Measurements from ENCODE around the gene B2M.
"Not testable (repeated sequence)": the region's sequence is repeated elsewhere in the genome, so short reads cannot be mapped to it uniquely, and the experiment has no call there.

B2M gene

DNA sequence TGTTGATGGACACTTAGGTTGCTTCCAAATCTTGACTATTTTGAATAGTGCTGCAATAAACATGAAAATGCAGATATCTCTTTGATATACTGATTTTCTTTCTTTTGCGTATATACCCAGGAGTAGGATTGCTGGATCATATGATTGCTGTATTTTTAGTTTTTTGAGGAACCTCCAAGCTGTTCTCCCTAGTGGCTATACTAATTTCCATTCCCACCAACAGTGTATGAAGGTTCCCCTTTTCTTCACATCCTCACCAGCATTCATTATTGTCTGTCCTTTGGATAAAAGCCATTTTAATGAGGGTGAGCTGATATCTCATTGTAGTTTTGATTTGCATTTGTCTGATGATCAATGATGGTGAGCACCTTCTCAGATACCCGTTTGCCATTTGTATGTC, 12.7 kb upstream of the B2M start:
- no peak for DNase-seq (ENCODE audit: low spot score)

DNA sequence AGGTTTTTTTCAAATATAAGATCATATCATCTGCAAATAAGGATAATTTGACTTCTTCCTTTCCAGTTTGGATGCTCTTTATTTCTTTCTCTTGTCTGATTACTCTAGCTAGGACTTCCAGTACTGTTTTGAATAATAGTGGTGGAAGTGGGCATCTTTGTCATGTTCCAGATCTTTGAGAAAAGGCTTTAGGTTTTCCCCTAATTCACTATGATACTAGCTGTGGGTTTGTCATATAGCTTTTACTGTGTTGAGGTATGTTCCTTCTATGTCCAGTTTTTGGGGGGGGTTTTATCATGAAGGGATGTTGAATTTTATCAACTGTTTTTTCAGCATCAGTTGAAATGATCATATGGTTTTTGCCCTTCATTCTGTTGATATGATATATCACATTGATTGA, 10.6 kb upstream of the B2M start:
- DNase-seq (ENCODE audit: low spot score) = not testable (repeated sequence)

DNA sequence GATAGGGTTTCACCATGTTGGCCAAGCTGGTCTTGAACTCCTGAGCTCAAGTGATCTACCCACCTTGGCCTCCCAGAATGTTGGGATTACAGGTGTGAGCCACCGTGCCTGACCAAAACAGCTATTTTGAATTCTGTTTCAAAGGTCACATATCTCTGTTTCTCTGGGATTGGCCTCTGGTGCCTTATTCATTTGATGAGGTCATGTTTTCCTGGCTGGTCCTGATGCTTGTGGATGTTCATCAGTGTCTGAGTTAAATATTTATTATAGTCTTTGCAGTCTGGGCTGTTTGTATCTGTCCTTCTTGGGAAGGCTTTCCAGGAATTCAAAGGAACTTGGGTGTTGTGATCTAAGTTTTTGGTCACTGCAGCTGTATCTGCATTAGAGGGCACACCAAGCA, 5.3 kb upstream of the B2M start:
- DNase-seq (ENCODE audit: low spot score) = peak; percentile 61

DNA sequence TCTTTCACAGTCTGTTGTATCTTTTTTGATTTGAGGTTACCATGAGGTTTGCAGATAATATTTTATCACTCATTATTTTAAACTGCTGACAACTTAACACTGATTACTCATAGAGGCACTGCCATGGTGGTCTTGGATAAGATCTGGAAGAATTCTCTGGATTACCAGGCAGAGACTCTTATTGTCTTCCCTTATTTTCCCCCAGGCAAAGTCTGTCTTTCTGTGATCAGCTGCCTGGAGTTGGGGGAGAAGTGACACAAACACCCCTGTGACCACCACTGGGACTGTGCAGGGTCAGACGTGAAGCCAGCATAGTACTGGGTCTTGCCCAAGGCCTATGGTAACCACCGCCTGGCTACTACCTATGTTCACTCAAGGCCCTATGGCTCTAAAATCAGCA, 4.9 kb upstream of the B2M start:
- no peak for DNase-seq (ENCODE audit: low spot score)

DNA sequence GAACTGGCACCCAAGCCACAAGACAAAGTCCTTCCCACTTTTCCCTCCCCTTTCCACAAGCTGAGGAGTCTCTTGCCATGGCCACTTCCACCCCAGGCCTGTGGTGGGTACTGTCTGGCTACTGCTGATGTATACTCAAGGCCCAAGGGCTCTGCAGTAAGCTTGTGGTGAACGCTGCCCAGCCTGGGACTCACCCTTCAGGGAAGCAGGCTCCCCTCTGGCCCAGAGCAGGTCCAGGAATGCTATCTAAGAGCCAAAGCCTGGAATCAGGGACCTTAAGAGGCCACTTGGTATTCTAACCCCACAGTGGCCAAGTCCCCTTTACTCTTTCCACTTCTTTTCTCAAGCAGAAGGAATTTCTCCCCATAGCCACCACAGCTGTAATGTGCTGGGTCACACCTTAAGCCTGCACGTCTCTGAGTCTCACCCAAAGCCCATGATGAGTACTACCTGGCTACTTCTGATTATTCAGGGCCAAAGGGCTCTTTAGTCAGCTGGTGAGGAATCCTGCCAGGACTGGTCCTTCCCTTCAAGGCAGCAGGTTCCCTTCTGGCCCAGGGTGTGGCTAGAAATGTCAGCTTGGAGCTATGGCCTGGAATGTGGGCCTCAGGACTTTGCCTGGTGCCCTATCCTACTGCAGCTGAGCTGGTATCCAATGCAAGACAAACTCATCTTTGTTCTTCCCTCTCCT, 4.2 kb upstream of the B2M start:
- peak; percentile 62 for DNase-seq (ENCODE audit: low spot score)

DNA sequence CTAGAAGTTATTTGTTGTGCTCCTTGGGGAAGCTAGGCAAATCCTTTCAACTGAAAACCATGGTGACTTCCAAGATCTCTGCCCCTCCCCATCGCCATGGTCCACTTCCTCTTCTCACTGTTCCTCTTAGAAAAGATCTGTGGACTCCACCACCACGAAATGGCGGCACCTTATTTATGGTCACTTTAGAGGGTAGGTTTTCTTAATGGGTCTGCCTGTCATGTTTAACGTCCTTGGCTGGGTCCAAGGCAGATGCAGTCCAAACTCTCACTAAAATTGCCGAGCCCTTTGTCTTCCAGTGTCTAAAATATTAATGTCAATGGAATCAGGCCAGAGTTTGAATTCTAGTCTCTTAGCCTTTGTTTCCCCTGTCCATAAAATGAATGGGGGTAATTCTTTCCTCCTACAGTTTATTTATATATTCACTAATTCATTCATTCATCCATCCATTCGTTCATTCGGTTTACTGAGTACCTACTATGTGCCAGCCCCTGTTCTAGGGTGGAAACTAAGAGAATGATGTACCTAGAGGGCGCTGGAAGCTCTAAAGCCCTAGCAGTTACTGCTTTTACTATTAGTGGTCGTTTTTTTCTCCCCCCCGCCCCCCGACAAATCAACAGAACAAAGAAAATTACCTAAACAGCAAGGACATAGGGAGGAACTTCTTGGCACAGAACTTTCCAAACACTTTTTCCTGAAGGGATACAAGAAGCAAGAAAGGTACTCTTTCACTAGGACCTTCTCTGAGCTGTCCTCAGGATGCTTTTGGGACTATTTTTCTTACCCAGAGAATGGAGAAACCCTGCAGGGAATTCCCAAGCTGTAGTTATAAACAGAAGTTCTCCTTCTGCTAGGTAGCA, 851 bp upstream of the B2M start:
- DNase-seq (ENCODE audit: low spot score) = peak; percentile 19

DNA sequence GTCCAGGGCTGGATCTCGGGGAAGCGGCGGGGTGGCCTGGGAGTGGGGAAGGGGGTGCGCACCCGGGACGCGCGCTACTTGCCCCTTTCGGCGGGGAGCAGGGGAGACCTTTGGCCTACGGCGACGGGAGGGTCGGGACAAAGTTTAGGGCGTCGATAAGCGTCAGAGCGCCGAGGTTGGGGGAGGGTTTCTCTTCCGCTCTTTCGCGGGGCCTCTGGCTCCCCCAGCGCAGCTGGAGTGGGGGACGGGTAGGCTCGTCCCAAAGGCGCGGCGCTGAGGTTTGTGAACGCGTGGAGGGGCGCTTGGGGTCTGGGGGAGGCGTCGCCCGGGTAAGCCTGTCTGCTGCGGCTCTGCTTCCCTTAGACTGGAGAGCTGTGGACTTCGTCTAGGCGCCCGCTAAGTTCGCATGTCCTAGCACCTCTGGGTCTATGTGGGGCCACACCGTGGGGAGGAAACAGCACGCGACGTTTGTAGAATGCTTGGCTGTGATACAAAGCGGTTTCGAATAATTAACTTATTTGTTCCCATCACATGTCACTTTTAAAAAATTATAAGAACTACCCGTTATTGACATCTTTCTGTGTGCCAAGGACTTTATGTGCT, 527 bp downstream of the B2M start:
- peak; percentile 44 for DNase-seq (ENCODE audit: low spot score)

DNA sequence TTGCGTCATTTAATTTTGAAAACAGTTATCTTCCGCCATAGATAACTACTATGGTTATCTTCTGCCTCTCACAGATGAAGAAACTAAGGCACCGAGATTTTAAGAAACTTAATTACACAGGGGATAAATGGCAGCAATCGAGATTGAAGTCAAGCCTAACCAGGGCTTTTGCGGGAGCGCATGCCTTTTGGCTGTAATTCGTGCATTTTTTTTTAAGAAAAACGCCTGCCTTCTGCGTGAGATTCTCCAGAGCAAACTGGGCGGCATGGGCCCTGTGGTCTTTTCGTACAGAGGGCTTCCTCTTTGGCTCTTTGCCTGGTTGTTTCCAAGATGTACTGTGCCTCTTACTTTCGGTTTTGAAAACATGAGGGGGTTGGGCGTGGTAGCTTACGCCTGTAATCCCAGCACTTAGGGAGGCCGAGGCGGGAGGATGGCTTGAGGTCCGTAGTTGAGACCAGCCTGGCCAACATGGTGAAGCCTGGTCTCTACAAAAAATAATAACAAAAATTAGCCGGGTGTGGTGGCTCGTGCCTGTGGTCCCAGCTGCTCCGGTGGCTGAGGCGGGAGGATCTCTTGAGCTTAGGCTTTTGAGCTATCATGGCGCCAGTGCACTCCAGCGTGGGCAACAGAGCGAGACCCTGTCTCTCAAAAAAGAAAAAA, 1.2 kb downstream of the B2M start:
- peak; percentile 85 for DNase-seq (ENCODE audit: low spot score)

DNA sequence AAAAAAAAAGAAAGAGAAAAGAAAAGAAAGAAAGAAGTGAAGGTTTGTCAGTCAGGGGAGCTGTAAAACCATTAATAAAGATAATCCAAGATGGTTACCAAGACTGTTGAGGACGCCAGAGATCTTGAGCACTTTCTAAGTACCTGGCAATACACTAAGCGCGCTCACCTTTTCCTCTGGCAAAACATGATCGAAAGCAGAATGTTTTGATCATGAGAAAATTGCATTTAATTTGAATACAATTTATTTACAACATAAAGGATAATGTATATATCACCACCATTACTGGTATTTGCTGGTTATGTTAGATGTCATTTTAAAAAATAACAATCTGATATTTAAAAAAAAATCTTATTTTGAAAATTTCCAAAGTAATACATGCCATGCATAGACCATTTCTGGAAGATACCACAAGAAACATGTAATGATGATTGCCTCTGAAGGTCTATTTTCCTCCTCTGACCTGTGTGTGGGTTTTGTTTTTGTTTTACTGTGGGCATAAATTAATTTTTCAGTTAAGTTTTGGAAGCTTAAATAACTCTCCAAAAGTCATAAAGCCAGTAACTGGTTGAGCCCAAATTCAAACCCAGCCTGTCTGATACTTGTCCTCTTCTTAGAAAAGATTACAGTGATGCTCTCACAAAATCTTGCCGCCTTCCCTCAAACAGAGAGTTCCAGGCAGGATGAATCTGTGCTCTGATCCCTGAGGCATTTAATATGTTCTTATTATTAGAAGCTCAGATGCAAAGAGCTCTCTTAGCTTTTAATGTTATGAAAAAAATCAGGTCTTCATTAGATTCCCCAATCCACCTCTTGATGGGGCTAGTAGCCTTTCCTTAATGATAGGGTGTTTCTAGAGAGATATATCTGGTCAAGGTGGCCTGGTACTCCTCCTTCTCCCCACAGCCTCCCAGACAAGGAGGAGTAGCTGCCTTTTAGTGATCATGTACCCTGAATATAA, 2.0 kb downstream of the B2M start:
- peak; percentile 44 for DNase-seq (ENCODE audit: low spot score)

DNA sequence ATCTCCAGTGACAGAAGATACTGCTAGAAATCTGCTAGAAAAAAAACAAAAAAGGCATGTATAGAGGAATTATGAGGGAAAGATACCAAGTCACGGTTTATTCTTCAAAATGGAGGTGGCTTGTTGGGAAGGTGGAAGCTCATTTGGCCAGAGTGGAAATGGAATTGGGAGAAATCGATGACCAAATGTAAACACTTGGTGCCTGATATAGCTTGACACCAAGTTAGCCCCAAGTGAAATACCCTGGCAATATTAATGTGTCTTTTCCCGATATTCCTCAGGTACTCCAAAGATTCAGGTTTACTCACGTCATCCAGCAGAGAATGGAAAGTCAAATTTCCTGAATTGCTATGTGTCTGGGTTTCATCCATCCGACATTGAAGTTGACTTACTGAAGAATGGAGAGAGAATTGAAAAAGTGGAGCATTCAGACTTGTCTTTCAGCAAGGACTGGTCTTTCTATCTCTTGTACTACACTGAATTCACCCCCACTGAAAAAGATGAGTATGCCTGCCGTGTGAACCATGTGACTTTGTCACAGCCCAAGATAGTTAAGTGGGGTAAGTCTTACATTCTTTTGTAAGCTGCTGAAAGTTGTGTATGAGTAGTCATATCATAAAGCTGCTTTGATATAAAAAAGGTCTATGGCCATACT, 4.0 kb downstream of the B2M start:
- no peak for DNase-seq (ENCODE audit: low spot score)

DNA sequence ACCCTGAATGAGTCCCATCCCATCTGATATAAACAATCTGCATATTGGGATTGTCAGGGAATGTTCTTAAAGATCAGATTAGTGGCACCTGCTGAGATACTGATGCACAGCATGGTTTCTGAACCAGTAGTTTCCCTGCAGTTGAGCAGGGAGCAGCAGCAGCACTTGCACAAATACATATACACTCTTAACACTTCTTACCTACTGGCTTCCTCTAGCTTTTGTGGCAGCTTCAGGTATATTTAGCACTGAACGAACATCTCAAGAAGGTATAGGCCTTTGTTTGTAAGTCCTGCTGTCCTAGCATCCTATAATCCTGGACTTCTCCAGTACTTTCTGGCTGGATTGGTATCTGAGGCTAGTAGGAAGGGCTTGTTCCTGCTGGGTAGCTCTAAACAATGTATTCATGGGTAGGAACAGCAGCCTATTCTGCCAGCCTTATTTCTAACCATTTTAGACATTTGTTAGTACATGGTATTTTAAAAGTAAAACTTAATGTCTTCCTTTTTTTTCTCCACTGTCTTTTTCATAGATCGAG, 4.5 kb downstream of the B2M start:
- no peak for DNase-seq (ENCODE audit: low spot score)

DNA sequence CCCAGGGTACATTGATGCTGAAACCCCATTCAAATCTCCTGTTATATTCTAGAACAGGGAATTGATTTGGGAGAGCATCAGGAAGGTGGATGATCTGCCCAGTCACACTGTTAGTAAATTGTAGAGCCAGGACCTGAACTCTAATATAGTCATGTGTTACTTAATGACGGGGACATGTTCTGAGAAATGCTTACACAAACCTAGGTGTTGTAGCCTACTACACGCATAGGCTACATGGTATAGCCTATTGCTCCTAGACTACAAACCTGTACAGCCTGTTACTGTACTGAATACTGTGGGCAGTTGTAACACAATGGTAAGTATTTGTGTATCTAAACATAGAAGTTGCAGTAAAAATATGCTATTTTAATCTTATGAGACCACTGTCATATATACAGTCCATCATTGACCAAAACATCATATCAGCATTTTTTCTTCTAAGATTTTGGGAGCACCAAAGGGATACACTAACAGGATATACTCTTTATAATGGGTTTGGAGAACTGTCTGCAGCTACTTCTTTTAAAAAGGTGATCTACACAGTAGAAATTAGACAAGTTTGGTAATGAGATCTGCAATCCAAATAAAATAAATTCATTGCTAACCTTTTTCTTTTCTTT, 5.8 kb downstream of the B2M start:
- no peak for DNase-seq (ENCODE audit: low spot score)

DNA sequence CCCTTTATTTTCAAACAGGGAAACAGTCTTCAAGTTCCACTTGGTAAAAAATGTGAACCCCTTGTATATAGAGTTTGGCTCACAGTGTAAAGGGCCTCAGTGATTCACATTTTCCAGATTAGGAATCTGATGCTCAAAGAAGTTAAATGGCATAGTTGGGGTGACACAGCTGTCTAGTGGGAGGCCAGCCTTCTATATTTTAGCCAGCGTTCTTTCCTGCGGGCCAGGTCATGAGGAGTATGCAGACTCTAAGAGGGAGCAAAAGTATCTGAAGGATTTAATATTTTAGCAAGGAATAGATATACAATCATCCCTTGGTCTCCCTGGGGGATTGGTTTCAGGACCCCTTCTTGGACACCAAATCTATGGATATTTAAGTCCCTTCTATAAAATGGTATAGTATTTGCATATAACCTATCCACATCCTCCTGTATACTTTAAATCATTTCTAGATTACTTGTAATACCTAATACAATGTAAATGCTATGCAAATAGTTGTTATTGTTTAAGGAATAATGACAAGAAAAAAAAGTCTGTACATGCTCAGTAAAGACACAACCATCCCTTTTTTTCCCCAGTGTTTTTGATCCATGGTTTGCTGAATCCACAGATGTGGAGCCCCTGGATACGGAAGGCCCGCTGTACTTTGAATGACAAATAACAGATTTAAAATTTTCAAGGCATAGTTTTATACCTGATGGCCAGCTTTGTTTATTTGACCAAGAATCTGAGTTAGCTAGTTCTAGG, 7.0 kb downstream of the B2M start:
- DNase-seq (ENCODE audit: low spot score) = no peak

DNA sequence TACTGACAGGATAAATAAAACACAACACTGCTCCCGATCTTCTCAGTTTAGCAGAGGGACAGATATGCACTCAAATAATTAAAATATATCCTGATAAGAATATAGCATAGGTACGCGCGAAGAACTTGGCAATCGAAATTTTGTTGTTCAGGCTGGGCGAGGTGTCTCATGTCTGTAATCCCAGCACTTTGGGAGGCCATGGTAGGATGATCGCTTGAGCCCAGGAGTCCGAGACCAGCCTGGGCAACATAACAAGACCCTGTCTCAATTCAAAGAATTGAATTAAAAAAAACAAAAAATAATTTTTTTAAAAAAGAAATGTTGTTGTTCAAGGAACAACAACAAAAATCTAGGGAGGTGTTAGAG, 7.6 kb downstream of the B2M start:
- DNase-seq (ENCODE audit: low spot score) = no peak

DNA sequence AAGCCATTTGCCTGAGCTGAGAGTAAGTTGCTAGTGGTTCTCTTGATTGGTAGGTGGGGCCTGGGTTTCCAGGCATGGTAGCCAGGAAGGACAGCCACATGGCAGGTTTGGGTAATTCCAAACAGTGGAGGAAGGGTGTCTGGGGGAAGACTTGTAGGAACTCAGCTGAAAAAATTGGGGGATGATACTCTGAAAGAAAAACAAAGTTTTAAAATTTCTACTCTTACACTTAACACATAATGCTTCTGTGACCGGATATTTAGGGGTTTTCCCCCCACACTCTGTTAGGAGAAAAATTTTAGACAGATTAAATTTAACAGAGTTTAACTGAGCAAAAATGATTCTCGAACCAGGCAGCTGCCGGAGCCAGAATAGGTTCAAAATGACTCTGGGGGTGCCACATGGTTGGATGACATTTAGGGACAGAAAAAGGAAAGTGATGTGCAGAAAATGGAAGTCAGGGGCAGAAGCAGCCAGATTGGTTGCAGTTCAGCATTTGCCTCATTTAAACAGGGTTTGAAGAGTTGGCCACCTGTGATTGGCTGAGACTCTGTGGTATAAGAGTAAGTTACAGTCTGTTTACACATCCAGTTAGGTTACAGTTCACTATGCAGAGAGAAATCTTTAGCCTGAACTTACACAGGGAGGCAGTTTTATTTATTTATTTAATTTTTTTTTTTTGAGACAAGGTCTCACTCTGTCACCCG, 8.1 kb downstream of the B2M start:
- no peak for DNase-seq (ENCODE audit: low spot score)

DNA sequence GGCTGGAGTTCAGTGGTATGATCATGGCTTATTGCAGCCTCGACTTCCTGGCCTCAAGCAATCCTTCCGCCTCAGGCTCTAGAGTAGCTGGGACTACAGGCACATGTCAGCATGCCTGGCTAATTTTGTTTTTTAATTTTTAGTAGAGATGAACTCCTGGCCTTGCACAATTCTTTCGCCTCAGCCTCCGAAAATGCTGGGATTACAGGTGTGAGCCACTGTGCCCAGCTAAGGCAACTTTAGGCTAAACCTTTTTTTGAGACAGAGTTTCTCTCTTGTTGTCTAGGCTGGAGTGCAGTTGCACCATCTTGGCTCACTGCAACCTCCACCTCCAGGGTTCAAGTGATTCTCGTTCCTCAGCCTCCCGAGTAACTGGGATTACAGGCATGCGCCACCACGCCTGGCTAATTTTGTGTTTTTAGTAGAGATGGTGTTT, 8.7 kb downstream of the B2M start:
- not testable (repeated sequence) for DNase-seq (ENCODE audit: low spot score)

DNA sequence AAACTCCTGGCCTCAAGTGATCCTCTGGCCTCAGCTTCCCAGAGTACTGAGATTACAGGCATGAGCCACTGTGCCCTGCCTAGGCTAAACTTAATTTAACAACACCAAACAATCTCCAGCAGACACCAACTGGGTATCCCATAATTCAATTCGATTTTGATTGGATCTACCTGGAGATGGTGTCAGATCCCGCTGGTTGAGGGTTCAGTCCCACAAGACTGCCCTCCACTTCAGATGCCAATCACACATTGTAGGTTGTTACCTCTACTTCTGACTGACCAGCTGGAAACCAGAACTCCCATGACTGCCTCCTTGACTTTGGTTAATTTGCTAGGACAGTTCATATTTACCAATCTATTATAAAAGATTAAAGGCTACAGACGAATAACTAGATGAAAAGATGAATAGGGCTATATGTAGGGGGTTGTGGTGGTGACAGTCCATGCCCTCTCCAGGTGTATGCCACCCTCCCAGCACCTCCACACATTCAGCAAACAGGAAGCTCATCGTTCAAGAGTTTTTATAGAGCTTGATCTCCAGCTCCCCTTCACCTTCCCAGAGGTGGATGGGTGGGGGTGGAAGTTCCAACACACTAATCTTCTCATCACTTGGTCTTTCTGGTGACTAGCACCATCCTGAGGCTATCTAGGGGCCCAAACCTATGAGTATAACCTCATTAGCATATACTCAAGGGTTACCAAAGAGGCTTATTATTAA, 9.3 kb downstream of the B2M start:
- no peak for DNase-seq (ENCODE audit: low spot score)

DNA sequence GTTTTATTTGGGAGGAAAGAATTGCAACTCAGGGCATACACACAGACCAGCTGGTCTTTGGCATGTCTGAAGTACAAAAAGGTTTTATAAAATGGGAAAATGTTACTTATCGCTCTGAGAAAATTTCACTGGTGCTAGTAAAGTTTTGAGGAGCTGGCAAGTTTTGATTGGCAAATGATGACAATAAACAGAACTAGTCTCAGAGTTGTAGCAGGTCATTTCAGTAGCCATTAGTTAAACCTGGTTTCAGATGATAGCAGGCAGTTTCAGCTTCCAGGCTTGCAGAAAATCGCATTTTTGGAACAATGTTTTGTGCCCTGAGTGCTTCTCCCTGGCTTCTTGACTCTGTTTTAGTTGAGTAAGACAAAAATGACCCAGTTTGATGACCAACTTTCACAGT, 10.7 kb downstream of the B2M start:
- DNase-seq (ENCODE audit: low spot score) = no peak

All from kidney tubule cell (primary cell).